Smooth muscle cell (in vitro differentiated cells): Measurements from ENCODE around the gene FAM180A. TPM values are rescaled to one million over a fixed set of nuclear protein-coding genes. Genes with fewer than 3 reads are reported as not detected.
A peak's percentile ranks its signal among the peaks of the same experiment; 100 is the strongest.

Source experiments
- DNase-seq: peaks from one replicate; lab custom pipeline; 2025; ENCODE audit not compliant: unreplicated experiment; lab: John Stamatoyannopoulos, UW
- H2AFZ ChIP-seq: fragments of 200-600 bp; sonication (generic); 2 replicates; pipeline ENCODE4 v1.6.0; 2016; ENCODE audit warnings: antibody characterized with exemption, low read depth, mild to moderate bottlenecking
- H3F3A ChIP-seq: fragments of 200-600 bp; sonication (generic); 2 replicates; pipeline ENCODE4 v1.6.0; 2017; ENCODE audit warnings: antibody characterized with exemption, low read depth
- H3K27ac ChIP-seq: fragments of 200-600 bp; sonication (generic); 2 replicates; pipeline ENCODE4 v1.5.1; 2016; ENCODE audit warnings: low read depth, mild to moderate bottlenecking
- H3K27me3 ChIP-seq: fragments of 200-600 bp; sonication (generic); 2 replicates; pipeline ENCODE4 v1.6.1; 2016; ENCODE audit warnings: low read depth, mild to moderate bottlenecking
- H3K36me3 ChIP-seq: fragments of 200-600 bp; sonication (generic); 2 replicates; pipeline ENCODE4 v1.5.1; 2016; ENCODE audit warnings: low read depth
- H3K4me1 ChIP-seq: fragments of 200-600 bp; sonication (generic); 2 replicates; pipeline ENCODE4 v1.5.1; 2016; ENCODE audit warnings: low read depth
- H3K4me2 ChIP-seq: fragments of 200-600 bp; sonication (generic); 2 replicates; pipeline ENCODE4 v1.6.0; 2016; ENCODE audit warnings: mild to moderate bottlenecking
- H3K4me3 ChIP-seq: fragments of 200-600 bp; sonication (generic); 2 replicates; pipeline ENCODE4 v1.5.1; 2016; ENCODE audit warnings: mild to moderate bottlenecking
- H3K79me2 ChIP-seq: fragments of 200-600 bp; sonication (generic); 2 replicates; pipeline ENCODE4 v1.6.0; 2016; ENCODE audit warnings: low read depth, mild to moderate bottlenecking
- H3K9ac ChIP-seq: fragments of 200-600 bp; sonication (generic); 2 replicates; pipeline ENCODE4 v1.6.0; 2016; ENCODE audit warnings: low read depth
- H3K9me3 ChIP-seq: fragments of 200-600 bp; sonication (generic); replicated peaks from 2 replicates; pipeline ENCODE4 v1.5.1; 2016; ENCODE audit warnings: low read depth
- H4K20me1 ChIP-seq: fragments of 200-600 bp; sonication (generic); 2 replicates; pipeline ENCODE4 v1.6.0; 2016; ENCODE audit warnings: low read depth
- CTCF ChIP-seq: fragments of 200-600 bp; sonication (generic); IDR thresholded peaks from 2 replicates; pipeline ENCODE4 v1.5.1; 2017; ENCODE audit warnings: borderline replicate concordance, mild to moderate bottlenecking, antibody characterized with exemption; ENCODE audit not compliant: insufficient read depth, poor library complexity, severe bottlenecking
- WGBS: methylation state at CpG from one replicate; pipeline ENCODE4 v1.1.7; 2016; ENCODE audit warnings: low lambda C conversion rate; 5-methylcytosine and 5-hydroxymethylcytosine counted together
- polyA plus RNA-seq: library from polyadenylated mRNA; unstranded; fragments of >200 nt; fragmentation: Nextera tagmentation; extraction: Ambion mirVana; gene quantifications from 2 replicates; pipeline ENCODE4 v1.2.1, GENCODE V29; 2016
- total RNA-seq: library from RNA; depleted of rRNA; stranded (reverse); fragments of >200 nt; gene quantifications from 2 replicates; pipeline ENCODE4 v1.2.3, GENCODE V29; 2014

Gene FAM180A
- total and polyA plus RNA-seq, 2 experiments from 2014 or later = 0.14 TPM; not detected in 1

GRCh38 chr7:135710417-135711138, 38.0 kb downstream of the FAM180A start:
- 48% methylated on average over 11 of the region's 11 CpGs for WGBS
- H3K36me3 ChIP-seq = no peaks in the 10 kb centered on the region
- TF ChIP-seq CTCF = peak; percentile 79
- H3F3A ChIP-seq = peaks cover 6% of the 10 kb centered on the region
- H3K4me3 ChIP-seq = no peak overlapping the region
- H4K20me1 ChIP-seq = no peaks in the 10 kb centered on the region
- no peaks in the 10 kb centered on the region for H3K27me3 ChIP-seq
- H3K79me2 ChIP-seq = no peaks in the 10 kb centered on the region
- H3K27ac ChIP-seq = no peak overlapping the region
- H3K9me3 ChIP-seq = no peaks in the 10 kb centered on the region
- no peak overlapping the region for H3K4me2 ChIP-seq
- H3K4me1 ChIP-seq = peaks cover 3% of the 10 kb centered on the region
- H2AFZ ChIP-seq = no peak overlapping the region
- no peak for DNase-seq
- H3K9ac ChIP-seq = no peak overlapping the region

GRCh38 chr7:135709508-135709907, 39.1 kb downstream of the FAM180A start:
- no peaks in the 10 kb centered on the region for H3K27me3 ChIP-seq

GRCh38 chr7:135708041-135708440, 40.6 kb downstream of the FAM180A start:
- Histone ChIP-seq H3K36me3 (no peaks in the 10 kb centered on the region), H3K9ac (no peak overlapping the region), H3K4me1 (no peaks in the 10 kb centered on the region), H2AFZ (no peak overlapping the region), H3F3A (peaks cover 6% of the 10 kb centered on the region), H3K79me2 (no peaks in the 10 kb centered on the region), H3K4me2 (no peak overlapping the region), H3K27ac (peak overlapping the region; percentile 85), H3K4me3 (no peak overlapping the region), H3K27me3 (no peaks in the 10 kb centered on the region), H3K9me3 (no peaks in the 10 kb centered on the region), H4K20me1 (no peaks in the 10 kb centered on the region)
- no peak for DNase-seq
- TF ChIP-seq CTCF = no peak
- WGBS = 92% methylated on average over 14 of the region's 14 CpGs

More at GRCh38 chr7:135709508-135709907, 39.1 kb downstream of the FAM180A start:
- Histone ChIP-seq H3K36me3 (no peaks in the 10 kb centered on the region), H3K4me2 (no peak overlapping the region), H3K79me2 (no peaks in the 10 kb centered on the region), H3K9me3 (no peaks in the 10 kb centered on the region), H3K27ac (peak overlapping the region; percentile 2), H4K20me1 (no peaks in the 10 kb centered on the region), H2AFZ (no peak overlapping the region), H3K4me1 (peaks cover 3% of the 10 kb centered on the region), H3K4me3 (no peak overlapping the region), H3F3A (peaks cover 6% of the 10 kb centered on the region), H3K9ac (no peak overlapping the region)
- 63% methylated on average over 3 of the region's 3 CpGs for WGBS
- TF ChIP-seq CTCF = no peak
- DNase-seq = no peak

GRCh38 chr7:135707570-135707966, 41.0 kb downstream of the FAM180A start:
- no peaks in the 10 kb centered on the region for H3K79me2 ChIP-seq
- no peak overlapping the region for H3K4me2 ChIP-seq
- TF ChIP-seq CTCF = no peak
- H2AFZ ChIP-seq = no peak overlapping the region
- no peaks in the 10 kb centered on the region for H3K9me3 ChIP-seq
- DNase-seq = no peak
- H4K20me1 ChIP-seq = no peaks in the 10 kb centered on the region
- H3K9ac ChIP-seq = no peak overlapping the region
- no peaks in the 10 kb centered on the region for H3K27me3 ChIP-seq
- no peak overlapping the region for H3K4me3 ChIP-seq
- H3K36me3 ChIP-seq = no peaks in the 10 kb centered on the region
- H3K27ac ChIP-seq = peak overlapping the region; percentile 85
- peaks cover 6% of the 10 kb centered on the region for H3F3A ChIP-seq
- 83% methylated on average over 5 of the region's 5 CpGs for WGBS
- H3K4me1 ChIP-seq = no peaks in the 10 kb centered on the region
